Osteoblast (primary cell): ENCODE results near the gene MYL3. TPM values are rescaled to one million over a fixed set of nuclear protein-coding genes. Genes with fewer than 3 reads are reported as not detected.

ENCODE experiments used
- DNase-seq: peaks from one replicate; pipeline ENCODE4 v3.0.0; 2011; ENCODE audit warnings: low spot score, mixed read lengths; ENCODE audit not compliant: insufficient read length; ENCODE audit errors: missing footprints
- H2AFZ ChIP-seq: 2 replicates; pipeline ENCODE4 v1.6.0; 2011; ENCODE audit warnings: mild to moderate bottlenecking, low read length
- H3K27ac ChIP-seq: 2 replicates; pipeline ENCODE4 v1.5.1; 2011; ENCODE audit warnings: mild to moderate bottlenecking, low read depth, low read length, moderate library complexity
- H3K27me3 ChIP-seq: 2 replicates; pipeline ENCODE4 v1.6.0; 2012; ENCODE audit warnings: mild to moderate bottlenecking, control low read depth, inconsistent platforms, low read length, moderate library complexity; ENCODE audit not compliant: insufficient read depth
- H3K36me3 ChIP-seq: 2 replicates; pipeline ENCODE4 v1.5.1; 2011; ENCODE audit warnings: mild to moderate bottlenecking, low read length, control low read depth, moderate library complexity; ENCODE audit not compliant: insufficient read depth
- H3K4me1 ChIP-seq: 2 replicates; pipeline ENCODE4 v1.5.1; 2011; ENCODE audit warnings: mild to moderate bottlenecking, low read length, control low read depth, moderate library complexity; ENCODE audit not compliant: insufficient read depth
- H3K4me2 ChIP-seq: 2 replicates; pipeline ENCODE4 v1.6.0; 2011; ENCODE audit warnings: mild to moderate bottlenecking, low read length; ENCODE audit not compliant: insufficient read depth
- H3K4me3 ChIP-seq: fragments of 200-600 bp; sonication (generic); 3 replicates; pipeline ENCODE4 v1.5.1; 2012; ENCODE audit warnings: mild to moderate bottlenecking, low read length, inconsistent platforms; ENCODE audit not compliant: insufficient read depth
- H3K79me2 ChIP-seq: 2 replicates; pipeline ENCODE4 v1.6.0; 2012; ENCODE audit warnings: mild to moderate bottlenecking, low read length, control low read depth, inconsistent platforms; ENCODE audit not compliant: insufficient read depth
- H3K9me3 ChIP-seq: 2 replicates; pipeline ENCODE4 v1.5.1; 2011; ENCODE audit warnings: low read depth, low read length, control low read depth
- H4K20me1 ChIP-seq: 2 replicates; pipeline ENCODE4 v1.6.0; 2012; ENCODE audit warnings: mild to moderate bottlenecking, low read length, control low read depth; ENCODE audit not compliant: insufficient read depth
- CTCF ChIP-seq: IDR thresholded peaks from 2 replicates; pipeline ENCODE4 v1.5.1; 2011; ENCODE audit warnings: mild to moderate bottlenecking, low read depth, low read length, moderate library complexity; ENCODE audit errors: extremely low read depth
- total RNA-seq: library from RNA; depleted of rRNA; stranded (reverse); fragments of >200 nt; gene quantifications from 2 replicates; pipeline ENCODE4 v1.2.3, GENCODE V29; 2012

MYL3 gene
- total RNA-seq, 1 donor: not detected

GRCh38 chr3:46861605-46862368, 1.5 kb downstream of the MYL3 start:
- Histone ChIP-seq H3K36me3 (no peaks in the 10 kb centered on the region), H2AFZ (no peak overlapping the region), H3K9me3 (no peaks in the 10 kb centered on the region), H3K27ac (no peak overlapping the region), H4K20me1 (no peaks in the 10 kb centered on the region), H3K4me3 (no peak overlapping the region), H3K4me1 (no peaks in the 10 kb centered on the region), H3K27me3 (peaks cover 13% of the 10 kb centered on the region), H3K4me2 (no peak overlapping the region), H3K79me2 (no peaks in the 10 kb centered on the region)
- no peak for TF ChIP-seq CTCF
- peak; percentile 22 for DNase-seq

GRCh38 chr3:46860810-46861604, 2.2 kb downstream of the MYL3 start:
- Histone ChIP-seq H2AFZ (no peak overlapping the region), H3K4me3 (no peak overlapping the region), H3K4me2 (no peak overlapping the region), H3K4me1 (no peaks in the 10 kb centered on the region), H3K27ac (no peak overlapping the region), H3K36me3 (no peaks in the 10 kb centered on the region), H3K9me3 (no peaks in the 10 kb centered on the region), H4K20me1 (no peaks in the 10 kb centered on the region), H3K27me3 (peaks cover 13% of the 10 kb centered on the region), H3K79me2 (no peaks in the 10 kb centered on the region)
- TF ChIP-seq CTCF: no peak
- DNase-seq: peak; percentile 35

GRCh38 chr3:46860017-46860809, 3.0 kb downstream of the MYL3 start:
- Histone ChIP-seq H3K4me3 (no peak overlapping the region), H3K36me3 (no peaks in the 10 kb centered on the region), H2AFZ (no peak overlapping the region), H3K27me3 (peaks cover 17% of the 10 kb centered on the region), H4K20me1 (no peaks in the 10 kb centered on the region), H3K4me2 (no peak overlapping the region), H3K4me1 (no peaks in the 10 kb centered on the region), H3K27ac (no peak overlapping the region), H3K79me2 (no peaks in the 10 kb centered on the region), H3K9me3 (no peaks in the 10 kb centered on the region)
- TF ChIP-seq CTCF: peak; percentile 52
- peak; percentile 77 for DNase-seq
